Neuronal stem cell (in vitro differentiated cells): Measurements from ENCODE around the gene CPEB3.

Experiments
- DNase-seq: peaks from one replicate; pipeline ENCODE4 v3.0.0-alpha.2; 2013; ENCODE audit warnings: low spot score
- H2AFZ ChIP-seq: one replicate; pipeline ENCODE4 v1.6.1; 2013; ENCODE audit warnings: mild to moderate bottlenecking, low read length, inconsistent platforms
- H2AK5ac ChIP-seq: 2 replicates; pipeline ENCODE4 v1.6.1; 2013; ENCODE audit warnings: low read depth, mild to moderate bottlenecking, inconsistent platforms, low read length, moderate library complexity, mixed read lengths
- H2BK120ac ChIP-seq: 2 replicates; pipeline ENCODE4 v1.6.1; 2013; ENCODE audit warnings: low read depth, mild to moderate bottlenecking, inconsistent platforms, low read length, moderate library complexity, mixed read lengths
- H2BK12ac ChIP-seq: one replicate; pipeline ENCODE4 v1.6.1; 2013; ENCODE audit warnings: low read length, inconsistent platforms
- H2BK15ac ChIP-seq: 2 replicates; pipeline ENCODE4 v1.6.1; 2013; ENCODE audit warnings: mild to moderate bottlenecking, low read length, inconsistent platforms, mixed read lengths
- H2BK5ac ChIP-seq: one replicate; pipeline ENCODE4 v1.6.1; 2013; ENCODE audit warnings: inconsistent platforms, mild to moderate bottlenecking, low read length, moderate library complexity
- H3K14ac ChIP-seq: one replicate; pipeline ENCODE4 v1.6.1; 2013; ENCODE audit warnings: low read length, inconsistent platforms
- H3K18ac ChIP-seq: 2 replicates; pipeline ENCODE4 v1.6.1; 2013; ENCODE audit warnings: low read length, inconsistent platforms
- H3K23ac ChIP-seq: 2 replicates; pipeline ENCODE4 v1.6.1; 2013; ENCODE audit warnings: low read depth, mild to moderate bottlenecking, mixed read lengths, low read length, inconsistent platforms; ENCODE audit not compliant: poor library complexity
- H3K27ac ChIP-seq: replicated peaks from 3 replicates; pipeline ENCODE4 v1.5.1; 2013; ENCODE audit warnings: low read length, inconsistent platforms
- H3K27me3 ChIP-seq, 3 experiments: 2 replicates each; pipeline ENCODE4 v1.6.1; 2013; ENCODE audit warnings: low read length in 3 of 3, mild to moderate bottlenecking in 2 of 3, inconsistent platforms in 1 of 3, low read depth in 1 of 3, mixed read lengths in 1 of 3, moderate library complexity in 1 of 3; ENCODE audit not compliant: control insufficient read depth in 3 of 3, insufficient read depth in 3 of 3
- H3K36me3 ChIP-seq, 2 donors: replicated peaks in 1 of 2; 2 replicates each; pipeline ENCODE4 v1.6.1; 2013; ENCODE audit warnings: low read length in 2 of 2; ENCODE audit not compliant: control insufficient read depth in 2 of 2, insufficient read depth in 2 of 2
- H3K4ac ChIP-seq: 2 replicates; pipeline ENCODE4 v1.6.1; 2013; ENCODE audit warnings: inconsistent platforms, mild to moderate bottlenecking, low read length, moderate library complexity
- H3K4me1 ChIP-seq, 2 donors: 1 replicate in 1 of 2; 2 replicates in 1 of 2; pipeline ENCODE4 v1.6.1; 2013; ENCODE audit warnings: low read length in 2 of 2, low read depth in 1 of 2; ENCODE audit not compliant: control insufficient read depth in 2 of 2, insufficient read depth in 1 of 2
- H3K4me2 ChIP-seq: one replicate; pipeline ENCODE4 v1.6.1; 2013; ENCODE audit warnings: mild to moderate bottlenecking, low read length, inconsistent platforms; ENCODE audit not compliant: insufficient read depth, poor library complexity, severe bottlenecking
- H3K4me3 ChIP-seq, 2 donors: 2 replicates each; pipeline ENCODE4 v1.5.1; 2013; ENCODE audit warnings: low read length in 2 of 2, mild to moderate bottlenecking in 2 of 2, inconsistent platforms in 1 of 2, moderate library complexity in 1 of 2
- H3K79me1 ChIP-seq: one replicate; pipeline ENCODE4 v1.6.1; 2013; ENCODE audit warnings: low read depth, mild to moderate bottlenecking, inconsistent platforms, low read length, moderate library complexity
- H3K9ac ChIP-seq: one replicate; pipeline ENCODE4 v1.6.1; 2013; ENCODE audit warnings: mild to moderate bottlenecking, low read depth, low read length, inconsistent platforms; ENCODE audit not compliant: poor library complexity
- H3K9me3 ChIP-seq, 2 donors: replicated peaks in 1 of 2; 2 replicates each; pipeline versions ENCODE3 to v1.6.1; 2013; ENCODE audit warnings: low read length in 2 of 2, mild to moderate bottlenecking in 2 of 2, inconsistent platforms in 1 of 2, low read depth in 1 of 2, mixed read lengths in 1 of 2, moderate library complexity in 1 of 2; ENCODE audit not compliant: control insufficient read depth in 2 of 2, insufficient read depth in 1 of 2
- H4K8ac ChIP-seq: one replicate; pipeline ENCODE4 v1.6.1; 2013; ENCODE audit warnings: low read depth, mild to moderate bottlenecking, inconsistent platforms, low read length, moderate library complexity
- H4K91ac ChIP-seq: one replicate; pipeline ENCODE4 v1.6.1; 2013; ENCODE audit warnings: low read length, low read depth, mild to moderate bottlenecking, inconsistent platforms; ENCODE audit not compliant: poor library complexity
- WGBS, 2 donors: extraction: QIAGEN DNeasy Blood & Tissue Kit; methylation state at CpG; one replicate each; pipeline ENCODE4 v1.1.7; 2013; ENCODE audit warnings: missing lambda C conversion rate in 2 of 2, mixed read lengths in 1 of 2; ENCODE audit not compliant: insufficient read length in 2 of 2, insufficient replicate concordance in 1 of 2; ENCODE audit errors: extremely low coverage in 2 of 2; 5-methylcytosine and 5-hydroxymethylcytosine counted together

CPEB3 gene

GRCh38 chr10:92309272-92309671, 18.4 kb upstream of the CPEB3 start:
- Histone ChIP-seq H2AK5ac (no peak overlapping the region), H3K14ac (no peak overlapping the region), H2BK120ac (no peak overlapping the region), H3K27me3 (no peaks in the 10 kb centered on the region), H4K8ac (no peak overlapping the region), H3K79me1 (peaks cover 2% of the 10 kb centered on the region), H3K4ac (no peak overlapping the region), H3K36me3 (peaks cover 6 to 61% of the 10 kb centered on the region in 2 donors), H4K91ac (no peak overlapping the region), H3K23ac (no peak overlapping the region), H2AFZ (no peak overlapping the region), H2BK15ac (no peak overlapping the region), H2BK5ac (no peak overlapping the region), H3K18ac (no peak overlapping the region), H3K4me1 (no peaks in the 10 kb centered on the region), H2BK12ac (no peak overlapping the region), H3K9ac (no peak overlapping the region), H3K4me3 (no peak overlapping the region), H3K4me2 (no peak overlapping the region), H3K27ac (no peak overlapping the region), H3K9me3 (peaks cover 0 to 2% of the 10 kb centered on the region in 2 donors)
- no CpG with 5 or more reads among the region's 1 CpG for WGBS, 2 donors
- no peak for DNase-seq

- Histone ChIP-seq H4K91ac (no peak overlapping the region), H3K14ac (no peak overlapping the region), H3K18ac (no peak overlapping the region), H2BK12ac (no peak overlapping the region), H3K79me1 (peaks cover 3% of the 10 kb centered on the region), H3K9ac (no peak overlapping the region), H3K23ac (no peak overlapping the region), H4K8ac (no peak overlapping the region), H3K4ac (no peak overlapping the region), H3K27ac (no peak overlapping the region), H2BK15ac (no peak overlapping the region), H3K27me3 (no peaks in the 10 kb centered on the region), H3K4me1 (peaks cover 2 to 3% of the 10 kb centered on the region in 2 donors), H3K9me3 (no peaks in the 10 kb centered on the region), H3K4me2 (no peak overlapping the region), H3K4me3 (no peak overlapping the region), H3K36me3 (peaks cover 3 to 40% of the 10 kb centered on the region in 2 donors), H2AFZ (no peak overlapping the region), H2AK5ac (no peak overlapping the region), H2BK120ac (no peak overlapping the region), H2BK5ac (no peak overlapping the region)
- DNase-seq: no peak
- no CpG with 5 or more reads among the region's 13 CpGs for WGBS, 2 donors
Measured at GRCh38 chr10:92305133-92306072, 14.5 kb upstream of the CPEB3 start.

GRCh38 chr10:92304061-92304460, 13.2 kb upstream of the CPEB3 start:
- Histone ChIP-seq H3K9ac (no peak overlapping the region), H3K14ac (no peak overlapping the region), H2BK120ac (no peak overlapping the region), H3K4me3 (no peak overlapping the region), H2BK5ac (no peak overlapping the region), H3K27ac (no peak overlapping the region), H3K36me3 (peaks cover 3 to 46% of the 10 kb centered on the region in 2 donors), H3K9me3 (no peaks in the 10 kb centered on the region), H2AFZ (no peak overlapping the region), H3K23ac (no peak overlapping the region), H3K4me2 (no peak overlapping the region), H2BK15ac (no peak overlapping the region), H2BK12ac (no peak overlapping the region), H3K18ac (no peak overlapping the region), H3K27me3 (no peaks in the 10 kb centered on the region), H3K4ac (no peak overlapping the region), H2AK5ac (no peak overlapping the region), H3K4me1 (peaks cover 2 to 3% of the 10 kb centered on the region in 2 donors), H4K91ac (no peak overlapping the region), H4K8ac (no peak overlapping the region), H3K79me1 (peaks cover 3% of the 10 kb centered on the region)
- 100% methylated on average over 1 of the region's 1 CpG; no CpG with 5 or more reads in 1 of the 2 donors for WGBS, 2 donors
- DNase-seq: no peak

- H2BK5ac ChIP-seq: no peak overlapping the region
- no peak overlapping the region for H2AK5ac ChIP-seq
- no peak overlapping the region for H3K18ac ChIP-seq
- no peak overlapping the region for H3K4me2 ChIP-seq
- H3K4me3 ChIP-seq: no peak overlapping the region
- no peak overlapping the region for H3K4ac ChIP-seq
- no peak overlapping the region for H2BK15ac ChIP-seq
- H3K79me1 ChIP-seq: peaks cover 3% of the 10 kb centered on the region
- no peak overlapping the region for H2BK120ac ChIP-seq
- H3K27me3 ChIP-seq: no peaks in the 10 kb centered on the region
- peaks cover 2 to 3% of the 10 kb centered on the region in 2 donors for H3K4me1 ChIP-seq
- no peak overlapping the region for H3K23ac ChIP-seq
- H4K91ac ChIP-seq: no peak overlapping the region
- peaks cover 4 to 52% of the 10 kb centered on the region in 2 donors for H3K36me3 ChIP-seq
- no peak overlapping the region for H4K8ac ChIP-seq
- no peak overlapping the region for H3K14ac ChIP-seq
- H2AFZ ChIP-seq: no peak overlapping the region
- H3K9me3 ChIP-seq: no peaks in the 10 kb centered on the region
- H3K9ac ChIP-seq: no peak overlapping the region
- H2BK12ac ChIP-seq: no peak overlapping the region
- no peak for DNase-seq
- no peak overlapping the region for H3K27ac ChIP-seq
Measured at GRCh38 chr10:92303096-92303495, 12.2 kb upstream of the CPEB3 start.
